Calu3 (cell line): ENCODE measurements around the gene GRIN3A. TPM values are rescaled to one million over a fixed set of nuclear protein-coding genes. Genes with fewer than 3 reads are reported as not detected.

Experiments
- BruUV-seq: library from RNA; stranded (reverse); fragments of 400-500 nt; replicated peaks from 2 replicates; lab custom pipeline; 2021; lab: Mats Ljungman, UMichigan
- CTCF ChIA-PET: fragments of 300-600 bp; sonication (Branson Sonifier 250); formaldehyde crosslinking; loops from one replicate; lab custom pipeline; 2022; ENCODE audit warnings: antibody characterized with exemption; lab: Charles Lee
- DNase-seq: peaks from one replicate; pipeline ENCODE4 v3.0.0; 2022
- H3K27ac Mint-ChIP-seq: one replicate; pipeline ENCODE4 v1.8.0; 2022; ENCODE audit warnings: mixed read lengths; ENCODE audit not compliant: unreplicated experiment
- H3K27me3 Mint-ChIP-seq: one replicate; pipeline ENCODE4 v1.8.0; 2022; ENCODE audit warnings: mixed read lengths; ENCODE audit not compliant: unreplicated experiment
- H3K36me3 Mint-ChIP-seq: one replicate; pipeline ENCODE4 v1.8.0; 2022; ENCODE audit warnings: mild to moderate bottlenecking, moderate library complexity, mixed read lengths; ENCODE audit not compliant: insufficient read depth, unreplicated experiment
- H3K4me1 Mint-ChIP-seq: one replicate; pipeline ENCODE4 v1.8.0; 2022; ENCODE audit warnings: mild to moderate bottlenecking, low read depth, mixed read lengths; ENCODE audit not compliant: unreplicated experiment
- H3K4me3 Mint-ChIP-seq: one replicate; pipeline ENCODE4 v1.8.0; 2022; ENCODE audit warnings: mild to moderate bottlenecking, low read depth, moderate library complexity, mixed read lengths; ENCODE audit not compliant: unreplicated experiment
- H3K9me3 Mint-ChIP-seq: one replicate; pipeline ENCODE4 v1.8.0; 2022; ENCODE audit warnings: low read depth, mixed read lengths; ENCODE audit not compliant: unreplicated experiment
- CTCF ChIP-seq: fragments of 200-600 bp; IDR thresholded peaks from one replicate; pipeline ENCODE4 v1.8.0; 2022; ENCODE audit warnings: antibody characterized with exemption; ENCODE audit not compliant: unreplicated experiment
- intact Hi-C: fragments of 100-400 bp; cut with micrococcal nuclease; formaldehyde crosslinking; loops from one replicate; pipeline ENCODE4 v1.10.0; 2022; ENCODE audit not compliant: unreplicated experiment
- total RNA-seq: library from RNA; stranded (reverse); gene quantifications from 2 replicates; pipeline ENCODE4 v1.2.3, GENCODE V29; 2022

The GRIN3A gene
- total RNA-seq, 1 experiment from 2014 or later, result not detected

GRCh38 chr9:101711330-101711941 is 27.0 kb downstream of the GRIN3A start:
- peak; percentile 58 for TF ChIP-seq CTCF
- intact Hi-C loops, result no loop called here
- Mint-ChIP-seq H3K4me3 (no peak overlapping the region), H3K27ac (no peak overlapping the region), H3K4me1 (no peaks in the 10 kb centered on the region), H3K9me3 (no peaks in the 10 kb centered on the region), H3K36me3 (no peaks in the 10 kb centered on the region), H3K27me3 (no peaks in the 10 kb centered on the region)
- DNase-seq, result peak; percentile 35
- no TSS peak for BruUV-seq
- CTCF ChIA-PET, result interaction anchor here (0.7 kb wide), 1 partner anchor 38 kb away, joined by 3 read pairs; no protein-coding TSS in a partner anchor

GRCh38 chr9:101708855-101709254 is 29.6 kb downstream of the GRIN3A start:
- H3K4me3 Mint-ChIP-seq, result no peak overlapping the region
- peaks cover 13% of the 10 kb centered on the region for H3K4me1 Mint-ChIP-seq
- peaks cover 9% of the 10 kb centered on the region for H3K36me3 Mint-ChIP-seq
- CTCF ChIA-PET, result no interaction called here
- DNase-seq, result no peak
- no peaks in the 10 kb centered on the region for H3K27me3 Mint-ChIP-seq
- no peaks in the 10 kb centered on the region for H3K9me3 Mint-ChIP-seq
- intact Hi-C loops, result loop anchor here (5.0 kb wide), 1 partner anchor 107 kb away; no protein-coding TSS in a partner anchor
- no peak for TF ChIP-seq CTCF
- no TSS peak for BruUV-seq
- H3K27ac Mint-ChIP-seq, result no peak overlapping the region

GRCh38 chr9:101707721-101708120 is 30.7 kb downstream of the GRIN3A start:
- no peak for DNase-seq
- intact Hi-C loops, result loop anchor here (5.0 kb wide), 1 partner anchor 105 kb away; no protein-coding TSS in a partner anchor
- CTCF ChIA-PET, result no interaction called here
- Mint-ChIP-seq H3K36me3 (peaks cover 9% of the 10 kb centered on the region), H3K4me3 (no peak overlapping the region), H3K27me3 (no peaks in the 10 kb centered on the region), H3K27ac (no peak overlapping the region), H3K4me1 (peaks cover 13% of the 10 kb centered on the region), H3K9me3 (no peaks in the 10 kb centered on the region)
- BruUV-seq, result no TSS peak
- no peak for TF ChIP-seq CTCF

- CTCF ChIA-PET, result no interaction called here
- no peak for TF ChIP-seq CTCF
- Mint-ChIP-seq H3K4me1 (peaks cover 13% of the 10 kb centered on the region), H3K27me3 (no peaks in the 10 kb centered on the region), H3K36me3 (peaks cover 9% of the 10 kb centered on the region), H3K9me3 (no peaks in the 10 kb centered on the region), H3K27ac (no peak overlapping the region), H3K4me3 (no peak overlapping the region)
- intact Hi-C loops, result loop anchor here (5.0 kb wide), 1 partner anchor 105 kb away; no protein-coding TSS in a partner anchor
- DNase-seq, result no peak
- BruUV-seq, result no TSS peak
Measured at GRCh38 chr9:101706997-101707396, 31.4 kb downstream of the GRIN3A start.
